ENCODE measurements around the gene ATP8A2.

DNA sequence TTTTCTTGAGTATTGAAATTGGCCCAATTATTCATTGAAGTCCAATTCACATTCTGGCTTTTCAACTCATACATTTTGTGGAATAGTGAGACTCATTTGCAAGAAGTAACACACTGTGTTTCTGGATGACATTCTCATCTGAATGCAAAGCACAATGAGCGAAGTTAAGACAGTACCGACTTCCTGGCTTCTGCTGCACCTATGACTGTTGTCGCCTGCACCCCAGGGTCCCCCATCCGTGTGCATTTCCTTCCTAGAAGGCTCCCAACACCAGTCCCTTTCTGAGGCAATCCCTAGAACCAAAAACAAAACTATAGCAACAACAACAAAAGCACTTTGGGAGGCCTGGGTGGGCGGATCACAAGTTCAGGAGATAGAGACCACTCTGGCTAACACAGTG, 496.7 kb downstream of the ATP8A2 start:
- no peak for TF ChIP-seq TRIM24 (IDR thresholded peaks at IDR 0.05)
- TF ChIP-seq NR3C1 (CRISPR knock-in tag; IDR thresholded peaks at IDR 0.05) = no peak
- TF ChIP-seq, protein P1, sequence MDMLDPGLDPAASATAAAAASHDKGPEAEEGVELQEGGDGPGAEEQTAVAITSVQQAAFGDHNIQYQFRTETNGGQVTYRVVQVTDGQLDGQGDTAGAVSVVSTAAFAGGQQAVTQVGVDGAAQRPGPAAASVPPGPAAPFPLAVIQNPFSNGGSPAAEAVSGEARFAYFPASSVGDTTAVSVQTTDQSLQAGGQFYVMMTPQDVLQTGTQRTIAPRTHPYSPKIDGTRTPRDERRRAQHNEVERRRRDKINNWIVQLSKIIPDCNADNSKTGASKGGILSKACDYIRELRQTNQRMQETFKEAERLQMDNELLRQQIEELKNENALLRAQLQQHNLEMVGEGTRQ (CRISPR knock-in tag; IDR thresholded peaks at IDR 0.05) = no peak
- TF ChIP-seq, protein P2, sequence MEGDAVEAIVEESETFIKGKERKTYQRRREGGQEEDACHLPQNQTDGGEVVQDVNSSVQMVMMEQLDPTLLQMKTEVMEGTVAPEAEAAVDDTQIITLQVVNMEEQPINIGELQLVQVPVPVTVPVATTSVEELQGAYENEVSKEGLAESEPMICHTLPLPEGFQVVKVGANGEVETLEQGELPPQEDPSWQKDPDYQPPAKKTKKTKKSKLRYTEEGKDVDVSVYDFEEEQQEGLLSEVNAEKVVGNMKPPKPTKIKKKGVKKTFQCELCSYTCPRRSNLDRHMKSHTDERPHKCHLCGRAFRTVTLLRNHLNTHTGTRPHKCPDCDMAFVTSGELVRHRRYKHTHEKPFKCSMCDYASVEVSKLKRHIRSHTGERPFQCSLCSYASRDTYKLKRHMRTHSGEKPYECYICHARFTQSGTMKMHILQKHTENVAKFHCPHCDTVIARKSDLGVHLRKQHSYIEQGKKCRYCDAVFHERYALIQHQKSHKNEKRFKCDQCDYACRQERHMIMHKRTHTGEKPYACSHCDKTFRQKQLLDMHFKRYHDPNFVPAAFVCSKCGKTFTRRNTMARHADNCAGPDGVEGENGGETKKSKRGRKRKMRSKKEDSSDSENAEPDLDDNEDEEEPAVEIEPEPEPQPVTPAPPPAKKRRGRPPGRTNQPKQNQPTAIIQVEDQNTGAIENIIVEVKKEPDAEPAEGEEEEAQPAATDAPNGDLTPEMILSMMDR (IDR thresholded peaks at IDR 0.05 in 2 of 3, conservative IDR thresholded peaks at IDR 0.05 in 1 of 3; ENCODE audit: insufficient read depth in 2 of 3, low read depth in 1 of 3, low read length in 3 of 3) = no peak

Measured in K562 (cell line).